Skeletal muscle satellite cell (primary cell): ENCODE results near the gene AANAT.

Experiments
- H3K27me3 ChIP-seq: 2 replicates; pipeline ENCODE4 v1.7.0; 2013; ENCODE audit warnings: low read length; ENCODE audit not compliant: control insufficient read depth, insufficient read depth
- H3K36me3 ChIP-seq: 2 replicates; pipeline ENCODE4 v1.7.0; 2013; ENCODE audit warnings: mild to moderate bottlenecking, control low read depth, low read length; ENCODE audit not compliant: insufficient read depth
- H3K4me1 ChIP-seq: 2 replicates; pipeline ENCODE4 v1.7.0; 2013; ENCODE audit warnings: low read length; ENCODE audit not compliant: control insufficient read depth, insufficient read depth
- H3K4me2 ChIP-seq: 2 replicates; pipeline ENCODE4 v1.7.0; 2013; ENCODE audit warnings: mild to moderate bottlenecking, low read length
- H3K4me3 ChIP-seq: 2 replicates; pipeline ENCODE4 v1.7.0; 2013; ENCODE audit warnings: low read length
- H3K9ac ChIP-seq: 2 replicates; pipeline ENCODE4 v1.7.0; 2013; ENCODE audit warnings: mild to moderate bottlenecking, low read depth, low read length, moderate library complexity
- H3K9me3 ChIP-seq: replicated peaks from 2 replicates; pipeline ENCODE4 v1.7.0; 2013; ENCODE audit warnings: mild to moderate bottlenecking, control low read depth, low read length

Gene AANAT

GRCh38 chr17:76444518-76445311 is 22.7 kb upstream of the AANAT start:
- H3K9ac ChIP-seq: no peak overlapping the region
- no peak overlapping the region for H3K4me3 ChIP-seq
- peaks cover 61% of the 10 kb centered on the region for H3K4me1 ChIP-seq
- H3K27me3 ChIP-seq: no peaks in the 10 kb centered on the region
- H3K9me3 ChIP-seq: no peaks in the 10 kb centered on the region
- H3K36me3 ChIP-seq: no peaks in the 10 kb centered on the region
- H3K4me2 ChIP-seq: peak overlapping the region; percentile 75

- H3K9ac ChIP-seq: peak overlapping the region; percentile 29
- H3K4me3 ChIP-seq: peak overlapping the region; percentile 57
- H3K4me1 ChIP-seq: peaks cover 61% of the 10 kb centered on the region
- no peaks in the 10 kb centered on the region for H3K9me3 ChIP-seq
- no peaks in the 10 kb centered on the region for H3K36me3 ChIP-seq
- H3K4me2 ChIP-seq: peak overlapping the region; percentile 75
- H3K27me3 ChIP-seq: no peaks in the 10 kb centered on the region
Measured at GRCh38 chr17:76445697-76446448, 21.5 kb upstream of the AANAT start.

GRCh38 chr17:76446449-76447231 is 20.8 kb upstream of the AANAT start:
- H3K9me3 ChIP-seq: no peaks in the 10 kb centered on the region
- peak overlapping the region; percentile 75 for H3K4me2 ChIP-seq
- no peaks in the 10 kb centered on the region for H3K27me3 ChIP-seq
- peaks cover 69% of the 10 kb centered on the region for H3K4me1 ChIP-seq
- no peaks in the 10 kb centered on the region for H3K36me3 ChIP-seq
- peak overlapping the region; percentile 57 for H3K4me3 ChIP-seq
- peak overlapping the region; percentile 29 for H3K9ac ChIP-seq

GRCh38 chr17:76447931-76448652 is 19.3 kb upstream of the AANAT start:
- Histone ChIP-seq H3K4me1 (peaks cover 62% of the 10 kb centered on the region), H3K4me3 (no peak overlapping the region), H3K9ac (no peak overlapping the region), H3K27me3 (no peaks in the 10 kb centered on the region), H3K4me2 (no peak overlapping the region), H3K9me3 (no peaks in the 10 kb centered on the region), H3K36me3 (no peaks in the 10 kb centered on the region)

GRCh38 chr17:76449126-76449525 is 18.3 kb upstream of the AANAT start:
- Histone ChIP-seq H3K9me3 (no peaks in the 10 kb centered on the region), H3K36me3 (no peaks in the 10 kb centered on the region), H3K4me3 (no peak overlapping the region), H3K4me1 (peaks cover 60% of the 10 kb centered on the region), H3K9ac (no peak overlapping the region), H3K4me2 (no peak overlapping the region), H3K27me3 (no peaks in the 10 kb centered on the region)

- peak overlapping the region; percentile 98 for H3K4me3 ChIP-seq
- H3K36me3 ChIP-seq: no peaks in the 10 kb centered on the region
- H3K9me3 ChIP-seq: no peaks in the 10 kb centered on the region
- peaks cover 37% of the 10 kb centered on the region for H3K4me1 ChIP-seq
- no peaks in the 10 kb centered on the region for H3K27me3 ChIP-seq
- peak overlapping the region; percentile 94 for H3K9ac ChIP-seq
- H3K4me2 ChIP-seq: peak overlapping the region; percentile 99
Measured at GRCh38 chr17:76451506-76451905, 15.9 kb upstream of the AANAT start.

GRCh38 chr17:76452127-76452659 is 15.2 kb upstream of the AANAT start:
- H3K9ac ChIP-seq: peak overlapping the region; percentile 94

GRCh38 chr17:76452660-76453430 is 14.6 kb upstream of the AANAT start, which contains the start of gene UBE2O:
Gene UBE2O (minus strand): TSS chr17:76453152. CDS start chr17:76453141, 11 bp downstream.
- Histone ChIP-seq H3K9me3 (no peaks in the 10 kb centered on the region), H3K9ac (peak within 1 kb of the TSS; percentile 94), H3K4me3 (peak within 1 kb of the TSS; percentile 98), H3K36me3 (no peaks in the 10 kb centered on the region), H3K4me2 (peak within 1 kb of the TSS; percentile 99), H3K4me1 (peaks cover 24% of the 10 kb centered on the region), H3K27me3 (no peaks in the 10 kb centered on the region)

More at GRCh38 chr17:76452127-76452659, 15.2 kb upstream of the AANAT start:
- Histone ChIP-seq H3K36me3 (no peaks in the 10 kb centered on the region), H3K4me3 (peak overlapping the region; percentile 98), H3K27me3 (no peaks in the 10 kb centered on the region), H3K4me2 (peak overlapping the region; percentile 99), H3K9me3 (no peaks in the 10 kb centered on the region), H3K4me1 (peaks cover 30% of the 10 kb centered on the region)

- Histone ChIP-seq H3K4me3 (peak overlapping the region; percentile 98), H3K27me3 (no peaks in the 10 kb centered on the region), H3K9me3 (no peaks in the 10 kb centered on the region), H3K4me1 (peaks cover 20% of the 10 kb centered on the region), H3K36me3 (no peaks in the 10 kb centered on the region), H3K9ac (no peak overlapping the region), H3K4me2 (no peak overlapping the region)
Measured at GRCh38 chr17:76453431-76453743, 14.0 kb upstream of the AANAT start.
